OCI-M2 (cell line): ENCODE measurements around the gene GRM1.

Source experiments
- DNase-seq: peaks from one replicate; lab custom pipeline; 2025; ENCODE audit not compliant: unreplicated experiment; lab: John Stamatoyannopoulos, UW

Gene GRM1

DNA sequence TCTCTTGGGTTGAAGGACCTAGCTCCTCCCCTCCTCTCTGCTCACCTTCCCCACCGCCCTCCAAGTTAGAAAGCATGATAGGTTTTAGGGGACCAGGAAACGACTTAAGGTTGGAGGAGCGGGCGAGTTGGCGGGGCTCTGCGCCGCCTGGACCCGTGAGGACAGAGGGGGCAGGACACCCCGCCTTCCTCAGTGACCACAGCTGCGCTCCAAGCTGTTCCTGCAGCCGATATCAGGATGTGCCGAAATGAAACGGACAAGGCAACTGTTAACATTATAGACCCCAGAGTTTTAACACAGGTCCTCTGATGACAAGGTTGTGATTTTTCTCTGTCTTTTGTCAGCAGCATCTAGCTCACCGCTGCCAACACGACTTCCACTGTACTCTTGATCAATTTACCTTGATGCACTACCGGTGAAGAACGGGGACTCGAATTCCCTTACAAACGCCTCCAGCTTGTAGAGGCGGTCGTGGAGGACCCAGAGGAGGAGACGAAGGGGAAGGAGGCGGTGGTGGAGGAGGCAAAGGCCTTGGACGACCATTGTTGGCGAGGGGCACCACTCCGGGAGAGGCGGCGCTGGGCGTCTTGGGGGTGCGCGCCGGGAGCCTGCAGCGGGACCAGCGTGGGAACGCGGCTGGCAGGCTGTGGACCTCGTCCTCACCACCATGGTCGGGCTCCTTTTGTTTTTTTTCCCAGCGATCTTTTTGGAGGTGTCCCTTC, at the start of gene GRM1:
Gene GRM1, plus strand, starts transcription at position 212 of the 722 bp plus-strand sequence. Its CDS starts 456 bp downstream, at position 668.
- no peak for DNase-seq

DNA sequence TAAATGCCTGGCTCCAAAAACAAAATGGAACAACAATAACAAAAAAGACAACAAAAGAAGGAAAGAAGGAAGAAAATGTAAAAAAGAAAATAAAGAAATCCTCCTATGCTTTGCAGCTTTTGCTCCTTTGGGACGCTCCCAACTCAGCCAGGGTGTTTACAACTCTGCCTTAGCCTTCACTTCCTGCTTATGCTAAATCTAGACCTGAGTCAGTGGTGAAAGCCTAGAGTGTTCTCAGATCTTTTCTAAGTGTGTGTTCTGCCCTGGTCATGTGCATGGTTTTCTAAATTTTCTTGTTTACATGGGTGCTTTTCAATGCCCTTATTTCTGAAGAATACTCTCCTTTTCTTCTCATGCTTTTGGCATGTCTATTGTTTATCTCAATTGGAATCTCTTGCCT, 19.5 kb upstream of the GRM1 start:
- no peak for DNase-seq

DNA sequence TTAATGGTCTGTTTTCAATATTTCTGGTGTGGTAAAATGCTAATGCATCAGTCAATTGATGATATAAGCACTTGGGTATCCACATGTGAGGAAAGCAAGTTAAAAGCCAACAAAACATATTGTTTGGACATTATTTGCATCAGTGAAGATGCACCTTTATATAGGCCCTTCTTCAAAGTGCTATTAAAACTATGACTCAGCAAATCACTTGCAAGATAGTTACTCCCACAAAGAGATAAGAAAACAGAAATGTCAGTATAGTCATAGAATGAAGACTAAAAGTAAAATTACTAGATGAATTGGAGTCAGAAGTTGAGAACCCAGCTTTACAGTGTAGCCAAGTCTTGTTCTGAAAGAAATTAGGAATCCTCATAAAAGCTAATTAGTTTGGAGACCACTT, 14.6 kb upstream of the GRM1 start:
- DNase-seq, result no peak

DNA sequence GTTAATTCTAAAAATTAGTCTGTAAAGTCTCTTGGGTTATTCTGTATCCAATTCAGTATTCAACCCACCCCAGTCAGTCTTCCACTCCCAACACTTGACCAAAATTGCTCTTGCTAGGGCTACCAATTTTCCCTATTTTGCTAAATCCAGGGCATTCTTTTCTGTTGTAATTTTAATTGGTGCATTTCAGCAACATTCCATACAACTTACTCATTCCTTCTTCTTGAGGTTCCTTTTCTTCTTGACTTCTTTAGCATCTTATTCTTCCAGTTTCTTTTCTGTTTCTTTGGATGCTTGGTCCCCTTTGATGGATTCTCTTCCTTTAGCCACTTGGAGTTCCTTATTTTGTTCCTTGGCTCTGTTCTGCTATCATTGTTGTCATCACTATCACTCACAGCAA, 11.2 kb upstream of the GRM1 start:
- no peak for DNase-seq

DNA sequence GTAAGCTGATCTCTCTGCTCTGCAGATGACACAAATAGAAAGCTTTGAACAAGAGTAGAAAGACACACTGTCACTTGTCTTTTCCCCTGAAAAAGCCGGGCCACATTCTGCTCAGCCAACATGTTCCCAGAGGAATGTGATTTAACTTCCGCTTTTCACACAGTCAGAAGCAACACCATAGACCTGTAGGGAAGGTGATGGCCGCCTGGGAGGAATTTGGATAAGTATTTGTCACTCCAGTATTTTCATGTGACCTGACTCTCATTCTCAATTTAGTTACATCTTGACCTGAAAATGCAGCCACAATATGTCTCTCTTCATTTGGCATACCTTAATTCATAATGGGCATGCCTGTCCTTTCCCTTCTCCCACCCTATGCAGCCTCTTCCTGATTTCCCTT, 2.0 kb upstream of the GRM1 start:
- DNase-seq, result no peak

DNA sequence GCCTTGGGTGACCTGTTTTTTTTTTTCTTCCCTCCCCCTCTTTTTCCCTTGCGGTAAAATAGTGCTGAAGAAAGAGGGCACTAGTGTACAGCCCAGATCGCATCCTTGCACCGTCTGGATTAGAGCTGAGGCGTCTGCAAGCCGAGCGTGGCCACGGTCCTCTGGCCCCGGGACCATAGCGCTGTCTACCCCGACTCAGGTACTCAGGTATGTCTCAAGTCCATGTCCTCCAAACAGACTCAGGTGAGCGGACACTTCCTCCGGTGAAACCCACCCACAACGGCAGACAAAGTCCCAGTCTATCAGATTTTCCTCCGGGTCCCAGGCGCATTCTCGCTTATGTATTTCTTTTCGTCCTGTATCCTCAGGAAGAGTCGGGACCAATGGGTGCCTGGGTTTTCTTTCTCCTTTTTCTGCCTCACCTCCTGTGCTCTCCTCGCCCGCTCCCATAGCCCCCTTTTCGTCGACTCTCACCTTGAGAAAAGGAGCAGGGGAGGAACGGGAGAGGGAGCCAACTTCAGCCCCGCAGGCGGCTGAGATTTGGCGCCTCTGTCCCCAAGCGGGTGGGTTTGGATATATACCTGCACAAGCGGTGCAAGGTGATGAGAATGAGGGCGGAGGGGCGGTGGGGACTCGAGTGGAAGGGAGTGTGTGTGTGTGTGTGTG, 1.1 kb upstream of the GRM1 start:
- DNase-seq, result no peak

DNA sequence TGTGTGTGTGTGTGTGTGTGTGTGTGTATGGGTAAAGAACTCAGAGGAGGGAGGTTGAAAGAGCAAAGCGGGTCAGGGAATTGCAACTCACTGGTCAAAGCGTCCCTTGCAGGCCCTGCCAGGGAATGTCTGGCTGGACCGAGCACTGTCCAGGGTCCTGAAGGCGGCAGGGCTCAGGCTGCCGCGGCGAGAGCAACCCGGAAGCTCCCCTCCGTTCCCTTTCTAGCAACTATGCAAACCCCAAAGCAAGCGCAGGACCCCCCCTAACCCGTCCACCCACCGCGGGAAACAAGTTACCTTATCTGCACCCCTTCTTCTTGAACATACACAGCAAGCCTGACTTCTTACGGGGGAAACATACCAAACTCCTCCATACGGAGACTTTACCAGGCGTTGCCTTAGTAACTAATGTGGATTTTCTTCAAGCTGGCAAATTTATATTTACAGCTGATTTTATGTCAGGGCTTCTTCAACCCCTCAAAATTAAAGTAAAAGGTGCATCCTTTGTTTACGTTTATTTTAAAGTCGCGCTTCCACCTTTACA, 538 bp upstream of the GRM1 start:
- no peak for DNase-seq

DNA sequence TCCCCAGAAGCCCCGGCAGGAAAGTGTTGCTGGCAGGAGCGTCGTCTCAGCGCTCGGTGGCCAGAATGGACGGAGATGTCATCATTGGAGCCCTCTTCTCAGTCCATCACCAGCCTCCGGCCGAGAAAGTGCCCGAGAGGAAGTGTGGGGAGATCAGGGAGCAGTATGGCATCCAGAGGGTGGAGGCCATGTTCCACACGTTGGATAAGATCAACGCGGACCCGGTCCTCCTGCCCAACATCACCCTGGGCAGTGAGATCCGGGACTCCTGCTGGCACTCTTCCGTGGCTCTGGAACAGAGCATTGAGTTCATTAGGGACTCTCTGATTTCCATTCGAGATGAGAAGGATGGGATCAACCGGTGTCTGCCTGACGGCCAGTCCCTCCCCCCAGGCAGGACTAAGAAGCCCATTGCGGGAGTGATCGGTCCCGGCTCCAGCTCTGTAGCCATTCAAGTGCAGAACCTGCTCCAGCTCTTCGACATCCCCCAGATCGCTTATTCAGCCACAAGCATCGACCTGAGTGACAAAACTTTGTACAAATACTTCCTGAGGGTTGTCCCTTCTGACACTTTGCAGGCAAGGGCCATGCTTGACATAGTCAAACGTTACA, 817 bp downstream of the GRM1 start:
- DNase-seq, result no peak

DNA sequence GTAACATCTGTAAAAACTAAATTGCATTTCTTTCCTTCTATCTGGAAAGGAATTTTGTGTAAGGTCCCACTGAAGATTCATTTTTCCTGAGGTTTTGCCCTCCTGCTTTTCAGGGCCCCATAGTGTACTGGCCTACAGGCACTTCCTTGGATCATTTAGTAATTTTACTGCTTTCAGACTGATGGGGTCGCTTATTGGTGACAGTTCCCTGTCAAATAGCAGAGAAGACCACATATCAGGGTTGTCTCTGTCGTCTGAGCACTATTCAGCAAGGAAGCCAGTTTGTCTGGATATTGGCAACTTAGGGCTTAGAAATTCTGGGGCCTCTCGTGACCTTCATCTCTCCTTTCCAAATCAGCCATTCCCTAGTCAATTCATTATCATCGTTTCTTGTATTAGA, 3.5 kb downstream of the GRM1 start:
- no peak for DNase-seq

DNA sequence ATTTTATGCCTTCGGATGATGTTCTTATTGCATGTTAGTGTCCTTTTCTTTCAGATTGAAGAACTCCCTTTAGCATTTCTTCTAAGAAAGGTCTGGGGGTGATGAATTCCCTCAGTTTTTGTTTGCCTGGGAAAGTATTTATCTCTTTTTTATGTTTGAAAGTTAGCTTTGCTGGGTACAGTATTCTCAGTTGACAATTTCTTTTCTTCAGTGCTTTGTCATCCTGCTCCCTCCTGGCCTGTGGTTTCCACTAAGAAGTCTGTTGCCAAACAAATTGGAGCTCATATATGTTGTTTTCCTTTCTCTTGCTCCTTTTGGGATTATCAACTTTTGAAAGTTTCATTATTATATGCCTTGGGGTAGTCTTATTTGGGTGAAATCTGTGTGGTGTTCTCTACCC, 11.5 kb downstream of the GRM1 start:
- no peak for DNase-seq

DNA sequence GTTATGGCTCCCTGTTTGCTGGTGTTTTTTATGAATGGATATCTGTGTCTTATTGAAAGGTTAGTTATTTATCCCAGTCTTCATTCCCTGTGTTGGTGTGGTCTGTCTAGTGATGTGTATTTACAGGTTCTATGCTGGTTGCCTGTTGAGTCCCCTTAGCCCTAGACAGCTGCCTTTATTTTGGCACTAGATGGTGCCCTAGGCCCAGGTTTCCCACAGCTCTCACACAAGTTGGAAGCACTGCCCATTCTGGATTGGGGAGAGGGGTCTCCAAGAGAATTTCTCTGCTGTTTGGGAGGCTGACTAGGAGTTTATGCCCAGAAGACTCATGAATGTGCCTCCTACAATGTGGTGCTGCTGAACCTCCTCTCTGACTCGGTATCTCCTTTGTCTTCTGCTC, 12.4 kb downstream of the GRM1 start:
- no peak for DNase-seq

DNA sequence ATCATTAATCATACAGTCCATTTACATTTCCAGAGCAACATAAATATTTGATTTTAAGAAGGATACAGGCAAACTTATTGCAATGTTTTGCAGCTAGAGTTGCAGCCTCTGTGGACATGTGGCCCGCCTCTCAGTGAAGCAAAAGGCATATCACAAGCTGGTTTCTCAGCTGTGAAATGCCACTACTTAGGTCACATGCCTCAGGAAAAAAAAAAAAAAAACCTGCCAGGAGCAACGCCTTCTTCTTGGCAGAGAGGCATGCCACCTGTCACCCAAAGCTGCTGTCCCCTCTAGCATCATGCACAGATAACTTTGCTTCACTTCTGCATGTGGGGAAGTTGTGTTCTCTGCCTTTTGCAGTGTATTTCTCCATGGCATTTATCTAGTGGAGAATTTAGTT, 18.5 kb downstream of the GRM1 start:
- no peak for DNase-seq

DNA sequence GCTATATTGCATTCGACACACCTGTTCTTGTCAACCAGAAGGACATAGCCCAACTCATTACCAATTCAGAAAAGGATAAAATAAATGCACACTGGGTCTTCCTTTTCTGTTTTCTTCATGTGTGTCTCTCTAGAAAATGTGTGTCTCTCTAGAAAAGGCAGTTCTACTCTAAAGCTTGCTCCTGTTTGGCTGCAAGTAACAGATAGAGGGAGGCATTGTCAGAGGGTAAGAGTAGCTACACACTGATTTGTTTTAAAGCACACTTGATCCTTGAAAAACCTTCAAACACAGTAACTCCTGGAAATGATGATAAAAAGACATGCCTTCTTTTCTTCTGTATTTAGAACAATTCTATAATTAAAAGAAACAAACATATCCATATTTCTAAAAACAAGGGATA, 21.3 kb downstream of the GRM1 start:
- DNase-seq, result no peak

DNA sequence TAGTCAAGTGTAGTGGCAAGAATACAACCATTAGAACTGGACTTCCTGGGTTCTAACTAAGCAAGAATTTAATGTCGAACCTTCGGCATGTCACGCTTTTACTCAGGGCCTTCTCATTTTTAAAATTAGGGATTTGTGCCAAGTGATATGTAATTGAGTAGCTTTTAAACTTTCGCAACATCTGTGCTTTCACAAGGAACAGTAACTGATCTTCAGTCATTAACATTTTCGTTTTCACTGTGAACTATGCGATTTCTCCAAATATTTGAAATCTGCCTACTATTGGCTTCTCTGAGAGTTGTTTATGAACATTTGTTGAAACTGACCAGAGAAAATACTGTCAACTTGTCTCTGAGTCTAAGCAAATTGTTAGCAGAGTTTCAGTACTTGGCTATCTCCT, 27.6 kb downstream of the GRM1 start:
- no peak for DNase-seq

DNA sequence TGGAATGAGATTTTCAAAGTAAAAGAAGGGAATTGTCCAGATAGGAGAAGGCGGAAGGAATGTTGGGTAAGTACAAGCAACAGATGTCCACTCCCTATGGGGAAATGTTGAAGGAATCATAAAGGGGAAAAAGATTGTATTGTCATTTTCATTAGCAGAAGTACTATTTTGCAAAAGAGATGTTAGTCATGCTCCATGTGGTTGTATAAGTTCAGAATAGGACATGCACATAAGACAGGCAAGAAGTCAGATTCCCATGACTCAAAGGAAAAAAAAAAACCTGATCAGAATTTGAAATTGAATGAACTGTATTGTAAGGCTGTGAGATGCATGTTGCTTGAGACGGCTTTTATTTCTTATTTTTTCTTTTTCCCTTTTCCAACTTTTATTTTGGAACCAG, 36.8 kb downstream of the GRM1 start:
- DNase-seq, result no peak

DNA sequence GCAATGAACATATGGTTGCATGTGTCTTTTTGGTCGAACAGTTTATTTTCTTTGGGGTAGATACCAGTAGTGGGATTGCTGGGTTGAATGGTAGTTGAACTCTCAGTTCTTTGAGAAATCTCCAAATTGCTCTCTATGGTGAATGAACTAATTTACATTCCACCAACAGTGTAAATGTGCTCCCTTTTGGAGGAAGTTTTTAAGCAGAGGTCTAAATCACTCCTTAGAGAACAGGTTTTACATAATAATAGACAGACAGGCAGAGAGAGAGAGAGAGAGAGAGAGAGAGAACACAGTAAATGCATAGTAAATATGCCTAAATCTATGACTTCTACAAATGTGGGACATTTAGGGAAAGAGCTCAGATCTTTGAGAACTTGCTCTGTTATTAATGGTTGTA, 37.6 kb downstream of the GRM1 start:
- no peak for DNase-seq

DNA sequence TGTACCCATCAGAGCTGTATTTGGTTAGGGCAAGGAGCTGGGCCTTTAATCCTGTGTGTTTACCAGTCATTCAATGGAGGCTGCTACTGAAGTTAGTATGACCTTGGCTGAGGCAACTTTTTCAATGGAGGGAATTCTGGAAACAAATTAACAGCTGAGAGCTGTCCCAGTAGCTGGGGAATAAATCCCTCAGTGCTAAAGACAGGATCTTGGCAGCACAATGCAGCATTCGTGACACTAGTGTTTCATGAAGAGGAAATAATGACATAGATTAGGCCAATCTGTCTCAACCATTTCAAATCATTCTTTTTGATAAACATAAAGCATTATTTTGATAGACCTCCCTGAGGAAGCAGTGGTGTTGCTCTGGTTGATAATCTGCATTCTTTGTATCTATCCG, 42.9 kb downstream of the GRM1 start:
- no peak for DNase-seq

DNA sequence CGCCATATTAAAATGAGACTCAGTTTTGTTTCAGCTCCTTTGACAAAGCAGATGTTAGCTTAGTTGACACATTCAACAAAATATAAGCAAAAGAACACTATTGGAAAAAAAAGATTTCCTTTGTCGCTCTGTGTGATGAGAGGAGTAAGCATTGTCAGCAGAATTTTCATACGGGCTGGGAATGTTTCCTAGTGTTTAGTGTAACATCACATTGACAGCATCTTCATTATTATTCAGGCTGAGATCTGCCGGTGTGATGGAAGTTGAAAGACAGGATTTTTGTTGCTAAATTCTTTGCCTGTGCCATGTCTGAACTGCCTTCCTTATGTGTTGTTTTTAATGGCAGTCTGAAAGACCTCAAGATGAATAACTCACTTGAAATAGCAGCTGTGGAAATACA, 49.1 kb downstream of the GRM1 start:
- no peak for DNase-seq

DNA sequence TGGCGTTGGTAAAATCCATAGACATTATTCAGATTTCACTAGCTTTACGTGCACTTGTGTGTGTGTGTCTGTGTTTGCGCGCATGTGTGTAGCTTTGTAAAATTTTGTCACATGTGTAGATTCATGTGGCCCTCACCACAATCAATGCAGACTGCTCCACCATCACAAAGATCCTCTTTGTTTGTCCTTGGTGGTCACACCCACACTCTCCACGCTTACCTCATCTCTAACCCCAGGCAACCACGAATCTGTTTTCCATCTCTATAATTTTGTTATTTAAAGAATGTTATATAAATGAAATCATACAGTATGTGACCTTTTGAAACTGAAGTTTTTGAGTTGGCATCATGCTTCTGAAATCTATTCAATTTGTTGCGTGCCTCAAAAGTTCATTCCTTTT, 58.5 kb downstream of the GRM1 start:
- no peak for DNase-seq

DNA sequence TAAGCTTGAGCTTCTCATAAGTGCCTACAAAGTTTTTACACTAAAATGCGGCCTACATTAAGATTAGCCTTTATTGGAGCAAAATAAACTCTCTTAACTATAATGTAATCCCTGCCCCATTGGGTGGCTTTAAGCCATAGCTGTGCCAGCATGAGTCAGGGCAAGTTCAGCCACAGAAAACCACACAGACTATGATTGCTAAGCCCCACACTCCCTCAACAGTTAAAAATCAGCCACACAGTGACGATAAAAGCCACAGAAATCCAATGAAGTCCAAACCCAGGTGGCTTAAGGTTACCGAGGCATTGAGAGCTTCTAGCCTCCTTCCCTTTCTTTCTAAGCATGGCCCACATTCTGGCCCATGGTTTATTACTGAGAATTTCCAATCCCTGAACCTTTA, 61.6 kb downstream of the GRM1 start:
- no peak for DNase-seq

DNA sequence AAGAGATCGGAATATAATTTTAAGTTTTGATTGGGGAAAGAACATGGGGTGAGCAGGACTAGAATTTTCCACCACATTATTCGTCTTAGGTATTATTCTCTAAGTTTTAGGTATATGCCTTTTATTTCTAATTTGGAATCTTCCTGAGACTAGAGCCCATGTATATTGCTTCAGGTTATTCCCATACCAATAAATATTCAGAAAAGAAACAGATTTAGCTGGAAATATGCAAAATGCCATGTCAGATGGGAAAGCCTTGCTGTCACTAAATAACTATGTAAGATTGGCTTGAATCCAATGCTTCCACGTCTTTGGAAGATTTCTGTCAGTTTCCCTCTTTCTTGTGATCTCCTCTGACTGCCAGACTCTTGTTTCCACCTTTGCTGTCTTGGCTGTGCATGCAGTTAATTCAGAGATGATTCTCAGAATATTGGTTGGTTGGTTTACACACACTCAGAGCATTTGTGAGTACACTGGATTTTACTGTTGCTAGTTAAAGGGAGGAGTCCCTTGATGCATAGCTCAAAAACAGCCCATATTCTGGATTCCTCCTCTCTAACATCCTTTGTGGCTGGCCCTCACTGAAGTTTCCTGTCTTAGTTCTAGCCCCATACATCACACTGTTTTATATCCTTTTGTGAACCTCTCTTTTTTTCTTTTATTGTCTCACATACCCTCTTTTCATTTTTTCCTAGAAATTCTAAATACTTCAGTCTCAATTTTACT, 64.3 kb downstream of the GRM1 start:
- DNase-seq, result no peak

DNA sequence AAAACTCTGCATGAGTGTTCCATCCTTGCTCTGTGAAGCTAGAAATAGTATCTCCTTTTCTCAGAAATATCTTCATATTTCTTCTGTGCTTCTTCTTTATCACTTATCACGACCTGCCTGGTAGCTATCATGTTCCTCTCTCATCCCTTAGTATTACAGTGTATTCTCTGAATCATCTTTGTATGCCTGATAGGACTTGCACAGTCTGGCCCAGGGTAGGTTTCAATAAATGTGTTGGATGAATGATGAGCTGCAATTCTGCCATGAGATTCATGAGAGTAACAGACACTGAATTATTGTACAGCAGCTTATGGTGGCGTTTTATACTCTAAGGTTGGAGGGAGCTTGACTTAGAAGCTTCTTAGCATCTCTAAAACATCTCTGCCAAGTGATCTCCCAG, 66.6 kb downstream of the GRM1 start:
- no peak for DNase-seq
